ENCODE data around the gene EXOC7.

Gene EXOC7

DNA sequence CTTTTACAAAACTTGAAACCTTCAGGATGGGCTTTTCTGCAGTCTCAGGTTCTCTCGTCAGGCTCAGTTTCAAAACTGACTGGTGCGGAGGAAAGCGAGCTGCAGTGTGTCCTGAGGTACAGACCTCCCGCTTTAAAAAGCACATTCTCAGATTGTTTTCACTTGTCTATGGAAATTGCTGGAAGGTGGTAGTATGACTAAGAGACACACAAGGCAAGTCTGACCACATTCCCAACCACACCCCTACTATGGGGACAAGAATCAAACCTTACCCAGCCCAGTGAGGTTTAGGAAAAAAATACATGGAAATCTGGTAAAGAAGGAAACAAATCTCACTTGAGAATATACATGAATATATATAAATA, 49.5 kb downstream of the EXOC7 start:
- H3K4me2 ChIP-seq (ENCODE audit: insufficient read depth, low read length, poor library complexity, severe bottlenecking), result no peak overlapping the region
- H3K27ac ChIP-seq (replicated peaks; ENCODE audit: low read length), result no peak overlapping the region
- H3K27me3 ChIP-seq (ENCODE audit: control insufficient read depth in 3 of 3, insufficient read depth in 3 of 3, low read depth in 1 of 3, low read length in 3 of 3), result no peaks in the 10 kb centered on the region
- H3K18ac ChIP-seq (ENCODE audit: low read length), result no peak overlapping the region
- H2BK15ac ChIP-seq (ENCODE audit: low read length), result no peak overlapping the region
- no peak overlapping the region for H4K8ac ChIP-seq (ENCODE audit: low read depth, low read length)
- H3K36me3 ChIP-seq (replicated peaks in 1 of 2; ENCODE audit: control insufficient read depth in 2 of 2, insufficient read depth in 2 of 2, low read length in 2 of 2), result peaks cover 38 to 94% of the 10 kb centered on the region in 2 donors
- no peak overlapping the region for H3K23ac ChIP-seq (ENCODE audit: low read depth, low read length, poor library complexity)
- WGBS, 2 donors (ENCODE audit: extremely low coverage in 2 of 2, insufficient read length in 2 of 2, insufficient replicate concordance in 1 of 2), result no CpG with 5 or more reads among the region's 4 CpGs
- H2AK5ac ChIP-seq (ENCODE audit: low read depth, low read length), result no peak overlapping the region
- H4K91ac ChIP-seq (ENCODE audit: low read depth, low read length, poor library complexity), result no peak overlapping the region
- no peak overlapping the region for H2BK120ac ChIP-seq (ENCODE audit: low read depth, low read length)
- H2BK5ac ChIP-seq (ENCODE audit: low read length), result no peak overlapping the region
- H2BK12ac ChIP-seq (ENCODE audit: low read length), result no peak overlapping the region
- H3K14ac ChIP-seq (ENCODE audit: low read length), result no peak overlapping the region
- H3K4me1 ChIP-seq (ENCODE audit: control insufficient read depth in 2 of 2, insufficient read depth in 1 of 2, low read depth in 1 of 2, low read length in 2 of 2), result peaks cover 1 to 12% of the 10 kb centered on the region in 2 donors
- no peaks in the 10 kb centered on the region for H3K79me1 ChIP-seq (ENCODE audit: low read depth, low read length)
- H3K9me3 ChIP-seq (replicated peaks in 1 of 2; ENCODE audit: control insufficient read depth in 2 of 2, insufficient read depth in 1 of 2, low read depth in 1 of 2, low read length in 2 of 2), result no peaks in the 10 kb centered on the region
- no peak overlapping the region for H3K4ac ChIP-seq (ENCODE audit: low read length)
- H3K9ac ChIP-seq (ENCODE audit: low read depth, low read length, poor library complexity), result no peak overlapping the region
- no peak overlapping the region for H2AFZ ChIP-seq (ENCODE audit: low read length)
- H3K4me3 ChIP-seq (ENCODE audit: low read length in 2 of 2), result no peak overlapping the region
- no peak for DNase-seq (ENCODE audit: low spot score)

DNA sequence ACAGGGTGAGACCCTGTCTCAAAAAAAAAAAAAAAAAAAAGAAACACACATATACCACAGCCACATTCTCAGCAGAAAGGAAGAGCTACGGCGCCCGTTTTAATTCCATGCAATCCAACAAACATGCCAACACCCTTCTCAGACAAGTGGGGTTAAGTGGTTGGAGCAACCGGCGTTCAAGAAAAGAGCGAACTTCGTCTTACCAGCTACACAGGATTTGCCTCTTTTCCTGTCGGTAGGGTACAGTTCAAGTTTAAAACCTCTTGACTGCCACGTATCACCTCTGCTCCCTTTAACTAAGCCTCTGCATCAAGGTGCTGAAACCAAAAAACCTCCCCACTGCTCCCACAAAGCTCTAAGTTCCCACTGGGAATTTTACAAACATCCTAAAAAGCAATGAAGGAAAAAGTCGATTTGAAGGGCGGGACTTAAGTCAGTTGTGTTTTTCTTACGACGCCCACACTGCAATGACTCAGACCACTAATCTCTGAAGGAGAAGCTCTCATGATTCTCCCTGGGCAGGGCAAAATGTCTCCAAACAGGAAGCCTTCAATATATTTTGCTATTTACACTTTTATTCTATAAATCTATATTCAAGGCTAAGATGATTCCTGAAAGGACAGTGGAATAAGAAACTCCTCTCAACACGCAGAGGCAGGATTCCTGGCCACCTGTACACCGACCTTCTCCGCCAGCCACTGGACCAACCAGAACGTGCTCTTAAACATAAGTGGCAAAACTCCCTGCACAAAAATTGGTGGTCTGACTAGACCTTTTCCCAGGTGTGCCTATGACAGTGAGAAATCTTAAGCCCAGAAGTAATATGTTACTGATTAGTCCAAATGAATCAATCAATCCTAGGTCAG, 50.1 kb downstream of the EXOC7 start:
- no peak overlapping the region for H2BK5ac ChIP-seq (ENCODE audit: low read length)
- no peaks in the 10 kb centered on the region for H3K79me1 ChIP-seq (ENCODE audit: low read depth, low read length)
- H3K9me3 ChIP-seq (replicated peaks in 1 of 2; ENCODE audit: control insufficient read depth in 2 of 2, insufficient read depth in 1 of 2, low read depth in 1 of 2, low read length in 2 of 2), result no peaks in the 10 kb centered on the region
- H3K23ac ChIP-seq (ENCODE audit: low read depth, low read length, poor library complexity), result no peak overlapping the region
- no peak overlapping the region for H2BK12ac ChIP-seq (ENCODE audit: low read length)
- no peak overlapping the region for H2BK15ac ChIP-seq (ENCODE audit: low read length)
- no peaks in the 10 kb centered on the region for H3K27me3 ChIP-seq (ENCODE audit: control insufficient read depth in 3 of 3, insufficient read depth in 3 of 3, low read depth in 1 of 3, low read length in 3 of 3)
- no peak overlapping the region for H3K4ac ChIP-seq (ENCODE audit: low read length)
- no peak overlapping the region for H4K8ac ChIP-seq (ENCODE audit: low read depth, low read length)
- no peak overlapping the region for H3K27ac ChIP-seq (replicated peaks; ENCODE audit: low read length)
- no peak overlapping the region for H3K4me2 ChIP-seq (ENCODE audit: insufficient read depth, low read length, poor library complexity, severe bottlenecking)
- WGBS, 2 donors (ENCODE audit: extremely low coverage in 2 of 2, insufficient read length in 2 of 2, insufficient replicate concordance in 1 of 2), result no CpG with 5 or more reads among the region's 17 CpGs
- DNase-seq (ENCODE audit: low spot score), result no peak
- H2AFZ ChIP-seq (ENCODE audit: low read length), result no peak overlapping the region
- no peak overlapping the region for H3K18ac ChIP-seq (ENCODE audit: low read length)
- no peak overlapping the region for H3K9ac ChIP-seq (ENCODE audit: low read depth, low read length, poor library complexity)
- H3K14ac ChIP-seq (ENCODE audit: low read length), result no peak overlapping the region
- peaks cover 1 to 12% of the 10 kb centered on the region in 2 donors for H3K4me1 ChIP-seq (ENCODE audit: control insufficient read depth in 2 of 2, insufficient read depth in 1 of 2, low read depth in 1 of 2, low read length in 2 of 2)
- H4K91ac ChIP-seq (ENCODE audit: low read depth, low read length, poor library complexity), result no peak overlapping the region
- no peak overlapping the region for H2BK120ac ChIP-seq (ENCODE audit: low read depth, low read length)
- H3K36me3 ChIP-seq (replicated peaks in 1 of 2; ENCODE audit: control insufficient read depth in 2 of 2, insufficient read depth in 2 of 2, low read length in 2 of 2), result peaks cover 37 to 94% of the 10 kb centered on the region in 2 donors
- H3K4me3 ChIP-seq (ENCODE audit: low read length in 2 of 2), result no peak overlapping the region
- no peak overlapping the region for H2AK5ac ChIP-seq (ENCODE audit: low read depth, low read length)

DNA sequence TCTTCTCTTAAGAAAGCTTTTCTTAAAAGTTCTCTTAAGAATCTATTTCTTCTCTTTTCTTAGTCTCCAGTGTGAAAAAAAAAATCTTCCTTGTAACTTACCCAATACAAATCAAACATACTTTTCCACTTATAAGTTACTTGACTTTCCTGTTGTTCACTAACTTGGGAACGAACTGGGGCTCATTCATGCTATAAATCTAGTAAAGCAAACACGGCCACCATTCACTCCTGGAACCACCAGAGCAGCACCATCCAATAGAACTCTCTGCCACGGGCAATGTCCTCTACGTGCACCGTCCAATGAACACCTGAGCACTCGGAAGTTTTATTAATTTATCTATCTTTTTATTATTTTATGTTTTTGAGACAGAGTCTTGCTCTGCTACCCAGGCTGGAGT, 52.0 kb downstream of the EXOC7 start:
- Histone ChIP-seq H2AFZ (ENCODE audit: low read length) (no peak overlapping the region), H2BK15ac (ENCODE audit: low read length) (no peak overlapping the region), H3K9ac (ENCODE audit: low read depth, low read length, poor library complexity) (no peak overlapping the region), H3K14ac (ENCODE audit: low read length) (no peak overlapping the region), H3K4me3 (ENCODE audit: low read length in 2 of 2) (no peak overlapping the region), H3K4ac (ENCODE audit: low read length) (no peak overlapping the region), H3K23ac (ENCODE audit: low read depth, low read length, poor library complexity) (no peak overlapping the region), H2BK120ac (ENCODE audit: low read depth, low read length) (no peak overlapping the region), H3K27me3 (ENCODE audit: control insufficient read depth in 3 of 3, insufficient read depth in 3 of 3, low read depth in 1 of 3, low read length in 3 of 3) (no peaks in the 10 kb centered on the region), H3K4me2 (ENCODE audit: insufficient read depth, low read length, poor library complexity, severe bottlenecking) (no peak overlapping the region), H2BK12ac (ENCODE audit: low read length) (no peak overlapping the region), H2AK5ac (ENCODE audit: low read depth, low read length) (no peak overlapping the region), H4K8ac (ENCODE audit: low read depth, low read length) (no peak overlapping the region), H3K18ac (ENCODE audit: low read length) (no peak overlapping the region), H4K91ac (ENCODE audit: low read depth, low read length, poor library complexity) (no peak overlapping the region), H2BK5ac (ENCODE audit: low read length) (no peak overlapping the region), H3K9me3 (replicated peaks in 1 of 2; ENCODE audit: control insufficient read depth in 2 of 2, insufficient read depth in 1 of 2, low read depth in 1 of 2, low read length in 2 of 2) (no peaks in the 10 kb centered on the region), H3K36me3 (replicated peaks in 1 of 2; ENCODE audit: control insufficient read depth in 2 of 2, insufficient read depth in 2 of 2, low read length in 2 of 2) (peaks cover 44 to 92% of the 10 kb centered on the region in 2 donors), H3K27ac (replicated peaks; ENCODE audit: low read length) (no peak overlapping the region), H3K4me1 (ENCODE audit: control insufficient read depth in 2 of 2, insufficient read depth in 1 of 2, low read depth in 1 of 2, low read length in 2 of 2) (peaks cover 1 to 12% of the 10 kb centered on the region in 2 donors), H3K79me1 (ENCODE audit: low read depth, low read length) (peaks cover 1% of the 10 kb centered on the region)
- no peak for DNase-seq (ENCODE audit: low spot score)
- WGBS, 2 donors (ENCODE audit: extremely low coverage in 2 of 2, insufficient read length in 2 of 2, insufficient replicate concordance in 1 of 2), result no CpG with 5 or more reads among the region's 6 CpGs

DNA sequence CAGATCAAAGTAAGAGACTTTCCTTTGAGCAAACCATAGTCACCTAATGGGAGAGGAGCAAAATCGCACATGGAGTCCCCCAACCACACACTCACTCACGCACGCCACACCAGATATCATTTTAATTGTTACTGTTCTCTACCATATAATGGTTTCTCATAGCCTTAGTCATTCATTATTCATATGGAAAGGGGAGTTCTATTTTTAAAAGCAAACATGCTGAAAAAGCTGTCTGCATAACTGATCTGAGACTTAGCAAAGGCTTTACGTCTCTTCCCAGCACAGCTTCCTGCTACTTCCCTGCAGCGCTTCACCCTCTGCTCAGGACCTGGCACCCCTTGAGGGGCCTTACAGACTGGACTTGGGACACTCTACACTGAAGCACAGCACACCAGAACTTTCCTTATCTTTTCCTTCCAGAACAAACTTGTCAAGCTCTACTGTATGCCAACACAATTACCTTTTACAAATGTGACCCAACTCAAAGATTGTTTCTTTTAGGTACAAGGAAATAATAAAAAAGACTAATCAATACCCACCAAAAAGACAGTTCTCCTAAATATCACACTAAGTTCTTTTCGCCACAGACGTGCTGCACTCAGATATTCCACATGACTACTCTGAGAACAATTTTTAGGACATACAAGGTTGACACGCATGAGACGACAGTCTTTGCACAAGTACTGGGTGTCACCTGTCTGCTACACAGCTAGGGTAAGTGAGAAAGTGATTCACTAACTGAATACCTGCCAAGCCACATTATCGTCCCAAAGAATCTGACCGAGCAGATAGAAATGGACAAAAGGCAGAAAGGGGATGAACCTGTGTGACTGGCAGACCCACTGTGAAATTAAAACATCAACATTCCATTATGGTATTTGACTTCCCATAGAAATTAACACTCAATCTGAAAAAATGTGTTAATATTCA, 52.8 kb downstream of the EXOC7 start:
- Histone ChIP-seq H2BK12ac (ENCODE audit: low read length) (no peak overlapping the region), H4K8ac (ENCODE audit: low read depth, low read length) (no peak overlapping the region), H2BK120ac (ENCODE audit: low read depth, low read length) (no peak overlapping the region), H3K4ac (ENCODE audit: low read length) (no peak overlapping the region), H3K4me1 (ENCODE audit: control insufficient read depth in 2 of 2, insufficient read depth in 1 of 2, low read depth in 1 of 2, low read length in 2 of 2) (peaks cover 1 to 12% of the 10 kb centered on the region in 2 donors), H3K14ac (ENCODE audit: low read length) (no peak overlapping the region), H3K9ac (ENCODE audit: low read depth, low read length, poor library complexity) (no peak overlapping the region), H2AFZ (ENCODE audit: low read length) (no peak overlapping the region), H2BK15ac (ENCODE audit: low read length) (no peak overlapping the region), H3K27ac (replicated peaks; ENCODE audit: low read length) (no peak overlapping the region), H2BK5ac (ENCODE audit: low read length) (no peak overlapping the region), H3K4me2 (ENCODE audit: insufficient read depth, low read length, poor library complexity, severe bottlenecking) (no peak overlapping the region), H3K27me3 (ENCODE audit: control insufficient read depth in 3 of 3, insufficient read depth in 3 of 3, low read depth in 1 of 3, low read length in 3 of 3) (no peaks in the 10 kb centered on the region), H3K18ac (ENCODE audit: low read length) (no peak overlapping the region), H3K36me3 (replicated peaks in 1 of 2; ENCODE audit: control insufficient read depth in 2 of 2, insufficient read depth in 2 of 2, low read length in 2 of 2) (peaks cover 40 to 92% of the 10 kb centered on the region in 2 donors), H2AK5ac (ENCODE audit: low read depth, low read length) (no peak overlapping the region), H3K79me1 (ENCODE audit: low read depth, low read length) (peaks cover 1% of the 10 kb centered on the region), H3K4me3 (ENCODE audit: low read length in 2 of 2) (no peak overlapping the region), H3K23ac (ENCODE audit: low read depth, low read length, poor library complexity) (no peak overlapping the region), H4K91ac (ENCODE audit: low read depth, low read length, poor library complexity) (no peak overlapping the region), H3K9me3 (replicated peaks in 1 of 2; ENCODE audit: control insufficient read depth in 2 of 2, insufficient read depth in 1 of 2, low read depth in 1 of 2, low read length in 2 of 2) (no peaks in the 10 kb centered on the region)
- no CpG with 5 or more reads among the region's 11 CpGs for WGBS, 2 donors (ENCODE audit: extremely low coverage in 2 of 2, insufficient read length in 2 of 2, insufficient replicate concordance in 1 of 2)
- DNase-seq (ENCODE audit: low spot score), result no peak

Measured in neuronal stem cell (in vitro differentiated cells).